B cell (primary cell): ENCODE data around the gene BRD9. TPM values are rescaled to one million over a fixed set of nuclear protein-coding genes. Genes with fewer than 3 reads are reported as not detected.

Source experiments
- ATAC-seq: fragments of 200-7000 bp; cut with Tn5 transposase; one replicate; pipeline ENCODE4 v1.10.0; 2021; ENCODE audit warnings: low read depth, mild to moderate bottlenecking, moderate number of reproducible peaks, moderate library complexity
- CTCF ChIA-PET: fragments of 350-600 bp; sonication (Branson Sonifier 250); formaldehyde crosslinking; loops from one replicate; lab custom pipeline; 2021; ENCODE audit warnings: antibody characterized with exemption, inconsistent platforms; lab: Charles Lee
- POLR2A ChIA-PET: fragments of 350-600 bp; sonication (Branson Sonifier 250); formaldehyde crosslinking; loops from one replicate; lab custom pipeline; 2021; ENCODE audit warnings: antibody characterized with exemption; lab: Charles Lee
- DNase-seq: peaks from one replicate; pipeline ENCODE4 v3.0.0; 2013
- H2AFZ ChIP-seq: 2 replicates; pipeline ENCODE4 v1.6.1; 2012; ENCODE audit warnings: mild to moderate bottlenecking, low read depth, low read length; ENCODE audit not compliant: insufficient read depth, poor library complexity, severe bottlenecking
- H3K27ac ChIP-seq, 2 donors: 1 replicate in 1 of 2; 2 replicates in 1 of 2; pipeline ENCODE4 v1.5.1; 2012 to 2013; ENCODE audit warnings: low read length in 2 of 2, mild to moderate bottlenecking in 2 of 2, moderate library complexity in 1 of 2
- H3K27me3 ChIP-seq, 4 experiments: fragments of 200-600 bp in 1 of 4; sonication (generic) in 1 of 4; replicated peaks in 1 of 4; 1 replicate in 2 of 4; 2 replicates in 2 of 4; pipeline versions ENCODE4 v1.6.1 to v1.7.0; 2013 to 2016; ENCODE audit warnings: low read length in 3 of 4, mild to moderate bottlenecking in 2 of 4, mixed read lengths in 1 of 4, moderate library complexity in 1 of 4; ENCODE audit not compliant: insufficient read depth in 4 of 4, control insufficient read depth in 3 of 4; ENCODE audit errors: control extremely low read depth in 1 of 4
- H3K36me3 ChIP-seq, 2 experiments: replicated peaks in 1 of 2; 1 replicate in 1 of 2; 2 replicates in 1 of 2; pipeline versions ENCODE4 v1.6.1 to v1.7.1; 2013; ENCODE audit warnings: low read length in 1 of 2; ENCODE audit not compliant: insufficient read depth in 2 of 2, control insufficient read depth in 1 of 2; ENCODE audit errors: control extremely low read depth in 1 of 2, extremely low read depth in 1 of 2
- H3K4me1 ChIP-seq, 2 donors: fragments of 200-600 bp in 1 of 2; sonication (generic) in 1 of 2; 1 replicate in 1 of 2; 2 replicates in 1 of 2; pipeline versions ENCODE4 v1.5.1 to v1.6.1; 2013 to 2017; ENCODE audit warnings: low read length in 2 of 2; ENCODE audit not compliant: control insufficient read depth in 2 of 2, insufficient read depth in 2 of 2
- H3K4me2 ChIP-seq: replicated peaks from 2 replicates; pipeline ENCODE3; 2012; ENCODE audit warnings: mild to moderate bottlenecking, low read depth, low read length; ENCODE audit not compliant: poor library complexity, severe bottlenecking
- H3K4me3 ChIP-seq, 5 experiments: fragments of 200-600 bp in 1 of 5; sonication (generic) in 1 of 5; 1 replicate in 3 of 5; 2 replicates in 2 of 5; pipeline versions ENCODE4 v1.5.1 to v1.7.0; 2011 to 2016; ENCODE audit warnings: low read length in 4 of 5, mild to moderate bottlenecking in 4 of 5, low read depth in 2 of 5, control low read depth in 1 of 5, moderate library complexity in 1 of 5; ENCODE audit not compliant: insufficient read depth in 1 of 5; ENCODE audit errors: control extremely low read depth in 1 of 5, extremely low read depth in 1 of 5
- H3K79me2 ChIP-seq: fragments of 200-600 bp; sonication (generic); one replicate; pipeline ENCODE4 v1.6.0; 2016; ENCODE audit warnings: low read length; ENCODE audit not compliant: control insufficient read depth, insufficient read depth
- H3K9ac ChIP-seq: fragments of 200-600 bp; sonication (generic); 2 replicates; pipeline ENCODE4 v1.6.1; 2017; ENCODE audit warnings: mild to moderate bottlenecking, low read length, moderate library complexity
- H3K9me3 ChIP-seq, 3 donors: one replicate each; pipeline versions ENCODE4 v1.6.1 to v1.7.1; 2013; ENCODE audit warnings: low read length in 2 of 3; ENCODE audit not compliant: control insufficient read depth in 2 of 3, insufficient read depth in 1 of 3; ENCODE audit errors: control extremely low read depth in 1 of 3
- H4K20me1 ChIP-seq: 2 replicates; pipeline ENCODE4 v1.6.0; 2012; ENCODE audit warnings: mild to moderate bottlenecking, low read length; ENCODE audit not compliant: insufficient read depth, control insufficient read depth, poor library complexity, severe bottlenecking
- H3K27ac Mint-ChIP-seq: one replicate; pipeline ENCODE4 v1.8.0; 2021; ENCODE audit warnings: mixed read lengths
- H3K27me3 Mint-ChIP-seq: one replicate; pipeline ENCODE4 v1.8.0; 2021; ENCODE audit warnings: mixed read lengths
- H3K4me1 Mint-ChIP-seq: one replicate; pipeline ENCODE4 v1.8.0; 2021; ENCODE audit warnings: mixed read lengths
- H3K4me3 Mint-ChIP-seq: one replicate; pipeline ENCODE4 v1.8.0; 2021; ENCODE audit warnings: mixed read lengths
- H3K9me3 Mint-ChIP-seq: one replicate; pipeline ENCODE4 v1.8.0; 2022; ENCODE audit warnings: mixed read lengths; ENCODE audit not compliant: insufficient read depth
- CTCF ChIP-seq: fragments of 200-600 bp; IDR thresholded peaks from one replicate; pipeline ENCODE4 v1.8.0; 2022; ENCODE audit warnings: antibody characterized with exemption, mild to moderate bottlenecking
- EZH2 ChIP-seq: IDR thresholded peaks from 2 replicates; pipeline ENCODE4 v1.6.1; 2012; ENCODE audit warnings: borderline replicate concordance, low read depth, mild to moderate bottlenecking, moderate library complexity, low read length; ENCODE audit not compliant: insufficient read depth, poor library complexity, severe bottlenecking
- WGBS: methylation state at CpG from one replicate; pipeline ENCODE4 v1.1.5; 2013; ENCODE audit warnings: missing lambda C conversion rate; ENCODE audit not compliant: insufficient coverage; 5-methylcytosine and 5-hydroxymethylcytosine counted together
- intact Hi-C: fragments of 100-400 bp; cut with micrococcal nuclease; formaldehyde crosslinking; loops from one replicate; pipeline ENCODE4 v1.10.0; 2022
- polyA plus RNA-seq: library from polyadenylated mRNA; depleted of rRNA; stranded (reverse); fragments of >200 nt; gene quantifications from 2 replicates; pipeline ENCODE4 v1.2.3, GENCODE V29; 2012
- total RNA-seq, 2 donors: library from RNA; stranded (reverse); fragments of 120-200 nt in 1 of 2; gene quantifications; 1 replicate in 1 of 2; 2 replicates in 1 of 2; pipeline versions ENCODE4 v1.2.3 to v1.2.4, GENCODE V29; 2013 to 2022

BRD9 gene
- total and polyA plus RNA-seq, 2 donors (not counting 1 experiment from before 2014, with no cell fraction given) = 28.3 to 68.6 TPM

- POLR2A ChIA-PET = no interaction called here
- H3K36me3 ChIP-seq = no peaks in the 10 kb centered on the region
- no peaks in the 10 kb centered on the region for H3K4me1 Mint-ChIP-seq
Measured at GRCh38 chr5:908172-908571, 15.6 kb upstream of the BRD9 start.

More at GRCh38 chr5:908172-908571, 15.6 kb upstream of the BRD9 start:
- no peak overlapping the region for H3K4me3 ChIP-seq
- H3K9me3 Mint-ChIP-seq = no peaks in the 10 kb centered on the region
- no peak for DNase-seq
- H3K4me1 ChIP-seq = no peaks in the 10 kb centered on the region
- ATAC-seq = no peak
- H4K20me1 ChIP-seq = no peaks in the 10 kb centered on the region
- CTCF ChIA-PET = interaction anchor here (0.5 to 0.6 kb wide), 2 partner anchors 15 to 496 kb away, joined by 3 read pairs; partner anchors contain the start of genes BRD9 and TRIP13
- no peaks in the 10 kb centered on the region for H3K9me3 ChIP-seq
- no peak overlapping the region for H3K9ac ChIP-seq
- H3K27ac Mint-ChIP-seq = no peak overlapping the region
- H3K4me2 ChIP-seq = no peak overlapping the region
- intact Hi-C loops = no loop called here
- H3K4me3 Mint-ChIP-seq = no peak overlapping the region
- 98% methylated on average over 11 of the region's 16 CpGs for WGBS
- no peak overlapping the region for H2AFZ ChIP-seq
- no peaks in the 10 kb centered on the region for H3K79me2 ChIP-seq
- no peak overlapping the region for H3K27ac ChIP-seq
- TF ChIP-seq CTCF (no peak), EZH2 (no peak)
- H3K27me3 Mint-ChIP-seq = no peaks in the 10 kb centered on the region
- H3K27me3 ChIP-seq = no peaks in the 10 kb centered on the region
